Heart left ventricle (tissue), 13 donors: ENCODE data around the gene TMEM168.

Source experiments
- POLR2A ChIP-seq, 2 donors: fragments of 450-650 bp; IDR thresholded peaks; one replicate each; pipeline ENCODE4 v1.6.1; 2017; ENCODE audit warnings: antibody characterized with exemption in 2 of 2, mild to moderate bottlenecking in 2 of 2, moderate library complexity in 2 of 2
- TF ChIP-seq, protein P1 (sequence below), 12 donors: fragments of 200-600 bp; sonication (generic) in 4 of 12; IDR thresholded peaks; one replicate each; pipeline versions ENCODE4 v1.5.0 to v1.8.0; 2018 to 2022; ENCODE audit warnings: antibody characterized with exemption in 12 of 12, mild to moderate bottlenecking in 5 of 12
- donor health status: ischemic (EF 13 %, LVEDD 7.1; RV severe dilation, severe dysfunction).
- donor health status: DM: no; HTN: yes; CAD: no.
- donor health status: DM: no; HTN: no; CAD: no.
- donor health status: ischemic (EF 25% LVEDD 6.9; RV normal size, moderate dysfunction).
- donor health status: ischemic (EF 25% LVEDD 5.7; RV mildly dilated, moderate dysfunction).
- donor health status: ischemic (EF 35%, LVEDD 5.7; RV mildly dilated, moderate dysfunction).
- donor health status: nonischemic (EF 11% LVEDD 7.7; RV severe dilation, severe dysfunction).
- donor health status: DM: yes; HTN: yes; CAD: no.
- donor health status: PGD.
- donor health status: ischemic (EF 29% LVEDD 5.4; RV normal size, mild dysfunction).
- donor health status: nonischemic (EF 23%, LVEDD 6.1; RV moderate dilation, normal function).

DNA sequence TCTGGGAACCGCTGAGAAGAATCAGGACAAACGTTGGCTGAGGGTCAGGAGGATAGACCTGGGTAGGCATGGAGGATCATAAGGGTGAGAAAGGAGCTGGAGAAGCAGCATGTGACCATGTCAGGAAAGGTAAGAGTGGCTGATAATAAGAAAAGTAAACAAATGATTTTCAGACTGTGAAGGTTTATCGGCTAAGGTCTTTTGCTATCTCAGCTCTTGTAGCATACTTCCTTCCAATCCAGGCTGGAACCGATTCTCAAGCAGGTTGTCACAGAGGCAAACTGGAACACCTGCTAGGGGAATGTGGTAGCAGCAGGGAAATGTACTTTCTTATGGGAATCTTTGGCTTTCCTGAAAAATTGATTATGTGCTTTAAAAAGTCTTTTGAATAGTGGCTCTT is 74.7 kb downstream of the TMEM168 start:
- TF ChIP-seq, protein P1, sequence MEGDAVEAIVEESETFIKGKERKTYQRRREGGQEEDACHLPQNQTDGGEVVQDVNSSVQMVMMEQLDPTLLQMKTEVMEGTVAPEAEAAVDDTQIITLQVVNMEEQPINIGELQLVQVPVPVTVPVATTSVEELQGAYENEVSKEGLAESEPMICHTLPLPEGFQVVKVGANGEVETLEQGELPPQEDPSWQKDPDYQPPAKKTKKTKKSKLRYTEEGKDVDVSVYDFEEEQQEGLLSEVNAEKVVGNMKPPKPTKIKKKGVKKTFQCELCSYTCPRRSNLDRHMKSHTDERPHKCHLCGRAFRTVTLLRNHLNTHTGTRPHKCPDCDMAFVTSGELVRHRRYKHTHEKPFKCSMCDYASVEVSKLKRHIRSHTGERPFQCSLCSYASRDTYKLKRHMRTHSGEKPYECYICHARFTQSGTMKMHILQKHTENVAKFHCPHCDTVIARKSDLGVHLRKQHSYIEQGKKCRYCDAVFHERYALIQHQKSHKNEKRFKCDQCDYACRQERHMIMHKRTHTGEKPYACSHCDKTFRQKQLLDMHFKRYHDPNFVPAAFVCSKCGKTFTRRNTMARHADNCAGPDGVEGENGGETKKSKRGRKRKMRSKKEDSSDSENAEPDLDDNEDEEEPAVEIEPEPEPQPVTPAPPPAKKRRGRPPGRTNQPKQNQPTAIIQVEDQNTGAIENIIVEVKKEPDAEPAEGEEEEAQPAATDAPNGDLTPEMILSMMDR (IDR thresholded peaks at IDR 0.05) = no peak
- no peak for TF ChIP-seq POLR2A (IDR thresholded peaks at IDR 0.05)
